ENCODE data around the gene SP4. TPM values are rescaled to one million over a fixed set of nuclear protein-coding genes. Genes with fewer than 3 reads are reported as not detected.

Gene SP4
- total and polyA plus RNA-seq, 2 of the 4 experiments (the other 2 are of a cell fraction): 0.97 to 5.9 TPM

GRCh38 chr7:21472029-21472428 is 44.1 kb downstream of the SP4 start:
- ATAC-seq (ENCODE audit: low read depth) (no peak), DNase-seq (no peak)
- Histone ChIP-seq H3K4me2 (ENCODE audit: low read depth, low read length) (no peak overlapping the region), H3K14ac (replicated peaks; ENCODE audit: low read depth, low read length) (no peak overlapping the region), H3K27ac (ENCODE audit: insufficient read depth, low read length) (no peak overlapping the region), H3K36me3 (ENCODE audit: control insufficient read depth, insufficient read depth, low read length) (no peaks in the 10 kb centered on the region), H3K9me3 (ENCODE audit: control insufficient read depth, insufficient read depth, low read length) (no peaks in the 10 kb centered on the region), H2AK9ac (replicated peaks; ENCODE audit: low read depth, low read length, poor library complexity) (no peak overlapping the region), H4K20me1 (ENCODE audit: insufficient read depth, low read length) (no peaks in the 10 kb centered on the region), H4K91ac (ENCODE audit: insufficient read depth, low read depth, low read length) (no peak overlapping the region), H3K4me3 (ENCODE audit: insufficient read depth, low read depth, low read length) (no peak overlapping the region), H3K9me1 (ENCODE audit: insufficient read depth, low read length) (no peaks in the 10 kb centered on the region; the same call in 1 of the 2 replicates), H3K18ac (ENCODE audit: low read depth, low read length) (no peak overlapping the region), H3K27me3 (ENCODE audit: control insufficient read depth, insufficient read depth, low read length) (no peaks in the 10 kb centered on the region), H2BK15ac (ENCODE audit: low read depth, low read length) (no peak overlapping the region), H2BK5ac (ENCODE audit: low read depth, low read length, poor library complexity, severe bottlenecking) (no peak overlapping the region), H3K56ac (ENCODE audit: extremely low read depth, insufficient read depth, low read length) (no peak overlapping the region), H2AFZ (replicated peaks; ENCODE audit: low read length, poor library complexity) (no peak overlapping the region), H3K23ac (ENCODE audit: low read depth, low read length) (no peak overlapping the region), H3K9ac (ENCODE audit: low read depth, low read length) (no peak overlapping the region), H3K4me1 (ENCODE audit: control insufficient read depth, insufficient read depth, low read length) (no peaks in the 10 kb centered on the region; the same call in 1 of the 2 replicates), H2AK5ac (ENCODE audit: low read depth, low read length) (no peak overlapping the region), H3K4ac (ENCODE audit: low read depth, low read length) (no peak overlapping the region), H4K8ac (ENCODE audit: low read depth in 2 of 2, low read length in 2 of 2) (no peak overlapping the region), H4K5ac (ENCODE audit: low read depth, low read length) (no peak overlapping the region), H3K79me1 (ENCODE audit: low read depth in 1 of 2, low read length in 2 of 2) (no peaks in the 10 kb centered on the region), H2BK20ac (ENCODE audit: low read depth, low read length) (no peak overlapping the region), H2BK120ac (ENCODE audit: low read depth, low read length) (no peak overlapping the region)
- ChIA-PET CTCF (interaction anchor here (0.6 kb wide), 1 partner anchor 459 kb away, joined by 3 read pairs; no protein-coding TSS in a partner anchor), POLR2A (ENCODE audit: unreplicated experiment) (no interaction called here)
- in situ Hi-C loops (cut with MboI; ENCODE audit: low sequenced_read_pairs) (no loop called here), dilution Hi-C loops (cut with HindIII; ENCODE audit: low sequenced_read_pairs, unreplicated experiment) (no loop called here), intact Hi-C loops (cut with micrococcal nuclease) (no loop called here)
- no CpG with 5 or more reads among the region's 1 CpG for WGBS, 2 experiments (ENCODE audit: extremely low coverage in 2 of 2, insufficient read length in 1 of 2)
- no TSS peak for BruUV-seq (replicated peaks)
- TF ChIP-seq POLR2A (IDR thresholded peaks at IDR 0.05; ENCODE audit: low read depth, low read length): no peak
- no peak for TF ChIP-seq CEBPB (IDR thresholded peaks at IDR 0.05; ENCODE audit: low read depth, low read length)
- TF ChIP-seq ELK1 (IDR thresholded peaks at IDR 0.05; ENCODE audit: borderline replicate concordance, low read depth, low read length): no peak
- TF ChIP-seq RAD21 (IDR thresholded peaks at IDR 0.05; ENCODE audit: low read length): no peak
- no peak for TF ChIP-seq RFX5 (IDR thresholded peaks at IDR 0.05; ENCODE audit: low read depth, low read length)
- TF ChIP-seq FOS (IDR thresholded peaks at IDR 0.05; ENCODE audit: low read depth, low read length): no peak
- no peak for TF ChIP-seq CHD1 (IDR thresholded peaks at IDR 0.05; ENCODE audit: low read depth, low read length)
- no peak for TF ChIP-seq MAFK (IDR thresholded peaks at IDR 0.05; ENCODE audit: low read depth, low read length)
- TF ChIP-seq CTCF (conservative IDR thresholded peaks at IDR 0.05; ENCODE audit: low read depth, low read length): no peak
- TF ChIP-seq BHLHE40 (IDR thresholded peaks at IDR 0.05; ENCODE audit: low read depth, low read length): no peak
